ENCODE measurements around the gene HCFC1R1.

DNA sequence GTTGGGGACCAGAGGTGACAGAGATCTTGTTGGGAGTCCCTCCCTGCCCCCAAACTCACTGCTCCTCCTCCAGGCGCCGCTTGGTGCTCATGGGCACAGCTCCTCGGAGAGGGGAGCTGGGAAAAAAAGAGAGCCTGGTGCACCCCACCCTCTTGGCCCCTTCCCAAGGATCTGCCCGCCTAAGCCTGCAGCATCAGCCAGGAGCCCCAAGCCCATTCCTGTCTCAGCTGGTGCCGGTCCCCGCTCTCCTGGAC, 400 bp downstream of the HCFC1R1 start:
- TF ChIP-seq CTCF (IDR thresholded peaks at IDR 0.05; ENCODE audit: low read length) (no peak), EZH2 (IDR thresholded peaks at IDR 0.05; ENCODE audit: borderline replicate concordance, low read length) (no peak)

Measured in OCI-LY1 (cell line).